Fibroblast of skin of left quadriceps (primary cell): Measurements from ENCODE around the gene ATP6V1A.

ENCODE experiments used
- DNase-seq, 2 experiments: peaks; one replicate each; pipeline ENCODE4 v3.0.0-alpha.2; 2013; ENCODE audit warnings: low read depth in 2 of 2

The ATP6V1A gene

DNA sequence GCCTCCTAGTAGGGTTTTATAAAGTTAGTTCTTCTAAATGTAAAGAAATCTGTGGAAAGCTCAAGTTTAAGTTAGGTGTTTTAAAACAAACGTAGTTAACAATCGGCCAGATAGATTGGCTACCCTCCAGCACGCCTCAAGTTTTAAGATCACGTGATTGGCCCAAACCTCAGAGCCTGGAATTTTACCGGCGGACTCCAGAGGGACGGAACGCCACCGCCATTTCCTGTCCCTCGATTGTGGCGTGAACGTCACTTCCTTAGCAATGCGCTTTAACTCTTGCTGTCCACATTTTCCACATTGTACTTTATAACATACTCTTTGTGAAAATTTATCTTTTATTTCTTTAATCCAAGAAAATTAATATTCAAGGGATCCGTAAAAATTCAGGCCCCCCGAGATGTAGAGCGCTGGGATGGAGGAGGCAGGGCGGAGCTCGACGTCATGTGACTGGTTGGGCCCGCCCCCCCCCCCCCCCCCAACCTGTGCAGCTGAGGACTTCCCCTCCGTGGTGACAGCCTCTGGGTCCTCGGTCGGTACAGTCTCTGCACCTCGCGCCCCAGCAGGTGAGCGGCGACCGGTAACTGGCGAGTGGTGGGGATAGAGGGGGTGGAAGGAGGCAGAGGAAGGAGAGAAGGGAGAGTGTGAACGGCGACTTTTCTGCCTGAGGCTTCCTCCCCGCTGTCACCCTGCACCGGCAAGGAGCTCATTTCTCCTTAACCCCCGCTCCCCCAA, at the start of gene ATP6V1A:
Gene ATP6V1A (plus strand): TSS at position 488 of the 735 bp plus-strand sequence. CDS start 31,719 bp downstream, outside the sequence.
- peak; percentile 86 to 90 for DNase-seq

DNA sequence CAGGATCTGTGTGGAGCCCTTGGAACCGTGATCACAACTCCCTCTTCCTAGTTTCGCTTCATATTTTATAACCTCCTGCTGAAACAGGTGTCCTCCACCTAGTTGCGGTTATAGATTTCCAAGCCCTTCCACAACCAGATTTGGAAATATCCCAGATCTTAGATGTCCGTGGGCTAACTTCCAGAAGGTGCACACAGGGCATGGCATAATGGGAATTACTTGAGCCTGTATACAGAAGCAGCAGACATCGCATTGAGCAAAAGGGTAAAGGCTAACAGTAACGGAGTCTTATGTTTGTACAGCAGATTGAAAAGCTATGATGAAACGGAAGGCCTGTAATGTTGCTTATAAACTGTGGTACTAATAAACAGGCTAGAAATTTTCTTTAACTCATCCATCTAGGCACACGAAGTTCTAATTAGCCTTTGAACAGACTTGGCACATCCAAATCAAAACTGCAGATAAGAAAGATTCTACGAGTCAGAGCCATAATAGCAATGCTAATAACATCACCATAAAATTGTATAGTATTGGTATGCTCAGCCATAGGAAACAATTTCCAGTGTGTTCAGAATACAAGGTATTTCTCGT, 49.2 kb upstream of the ATP6V1A start:
- no peak for DNase-seq

DNA sequence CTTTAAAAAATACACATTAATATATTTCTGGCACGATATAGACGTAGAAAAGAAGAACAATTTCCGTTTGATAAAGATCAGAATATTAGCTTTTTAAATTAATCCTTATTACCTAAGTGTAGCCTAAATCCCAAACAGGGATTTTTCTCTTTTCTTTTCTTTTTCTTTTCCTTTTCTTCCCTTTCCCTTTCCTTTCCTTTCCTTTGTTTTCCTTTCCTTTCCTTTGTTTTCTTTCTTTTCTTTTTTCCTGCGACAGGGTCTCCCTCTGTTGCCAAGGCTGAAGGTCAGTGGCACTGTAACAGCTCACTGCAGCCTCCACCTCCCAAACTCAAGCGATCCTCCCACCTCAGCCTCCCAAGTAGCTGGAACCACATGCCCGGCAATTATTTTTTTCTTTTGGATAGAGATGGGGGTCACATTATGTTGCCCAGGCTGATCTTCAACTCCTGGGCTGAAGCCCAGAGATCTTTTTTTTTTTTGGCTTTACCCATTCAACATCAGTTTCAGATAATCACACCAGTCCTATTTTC, 48.6 kb upstream of the ATP6V1A start:
- DNase-seq = no peak

DNA sequence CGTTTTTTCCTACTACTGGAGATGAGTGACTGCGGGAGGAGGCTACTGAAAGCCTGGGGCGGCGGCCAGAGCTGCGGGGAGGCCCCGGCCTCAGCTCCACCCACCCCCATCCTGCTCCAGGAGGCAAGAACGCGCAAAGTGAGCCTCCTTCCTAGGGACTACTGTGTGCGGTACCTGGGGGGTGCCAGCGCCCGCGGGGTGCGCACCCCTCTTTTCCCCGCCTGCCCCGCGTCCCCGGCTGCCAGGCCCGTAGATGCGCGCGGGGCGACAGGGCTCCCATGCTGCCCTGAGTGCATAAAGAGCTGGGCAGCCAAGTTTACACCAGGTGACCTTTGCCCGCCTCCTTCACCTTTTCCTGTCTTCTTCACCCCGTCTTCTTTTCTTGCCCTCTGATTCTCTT, 47.9 kb upstream of the ATP6V1A start:
- DNase-seq = no peak

DNA sequence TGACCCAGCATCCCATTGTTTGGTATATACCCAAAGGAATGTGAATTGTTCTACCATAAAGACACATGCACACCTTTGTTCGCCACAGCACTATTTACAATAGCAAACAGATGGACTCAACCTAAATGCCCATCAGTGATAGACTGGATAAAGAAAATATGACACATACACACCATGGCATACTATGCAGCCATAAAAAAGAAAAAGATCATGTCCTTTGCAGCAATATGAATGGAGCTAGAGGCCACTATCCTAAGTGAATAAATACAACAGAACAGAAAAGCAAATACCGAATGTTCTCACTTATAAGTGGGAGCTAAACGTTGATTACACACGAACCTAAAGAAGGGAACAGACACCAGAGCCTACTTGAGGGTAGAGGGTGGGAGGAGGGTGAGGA, 39.0 kb upstream of the ATP6V1A start:
- DNase-seq = no peak

DNA sequence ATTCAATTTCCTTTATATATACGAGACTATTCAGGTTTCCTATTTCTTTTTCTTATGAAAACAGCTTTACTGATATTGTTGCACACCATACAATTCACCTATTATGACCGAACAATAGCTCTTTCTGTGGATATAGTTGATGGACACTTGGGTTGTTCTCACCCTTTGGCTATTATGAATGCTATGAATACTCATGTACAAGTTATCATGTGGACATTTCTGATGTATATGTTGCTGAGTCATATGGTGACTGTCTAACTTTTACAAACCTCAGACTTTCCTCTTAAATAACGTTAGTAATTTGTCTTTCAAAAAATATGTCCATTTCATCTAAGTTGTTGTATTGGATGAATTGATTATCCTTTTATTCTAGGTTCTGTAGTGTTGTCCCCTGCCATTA, 34.7 kb upstream of the ATP6V1A start:
- DNase-seq = no peak

DNA sequence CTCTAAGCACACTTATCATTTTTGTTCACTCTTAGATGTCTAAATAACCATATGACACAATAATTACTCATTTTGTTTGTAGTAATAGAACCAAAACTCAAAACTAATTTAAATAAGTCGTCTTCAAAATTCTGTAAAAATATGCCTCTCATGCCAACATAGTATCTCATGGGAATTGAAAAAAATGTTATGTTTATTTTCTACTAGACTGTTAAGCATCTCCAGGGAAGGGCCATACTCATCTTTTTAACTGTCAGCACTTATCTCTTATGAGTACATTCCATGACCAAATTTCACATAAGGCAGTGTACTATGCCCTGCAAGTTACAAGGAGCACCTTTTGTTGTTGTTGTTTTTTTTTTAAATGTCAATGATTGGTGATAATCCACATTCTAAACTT, 32.1 kb upstream of the ATP6V1A start:
- no peak for DNase-seq

DNA sequence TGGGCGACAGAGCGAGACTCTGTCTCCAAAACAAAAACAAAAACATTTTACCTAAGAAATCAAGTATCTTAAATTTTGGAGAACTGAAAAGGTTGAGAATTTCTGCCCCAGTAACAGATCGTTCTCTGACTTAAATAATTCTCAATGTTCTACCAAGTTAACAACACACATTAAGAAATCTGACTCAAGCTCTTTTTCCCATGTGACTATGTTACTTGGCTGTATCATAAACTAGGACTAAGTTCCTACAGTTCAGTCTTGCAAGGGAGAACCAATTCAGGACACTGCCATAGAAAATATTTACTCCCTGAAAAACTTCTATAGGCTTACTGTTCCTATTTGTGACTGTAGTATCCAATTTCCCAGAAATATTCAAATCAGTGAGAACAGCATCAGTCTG, 29.5 kb upstream of the ATP6V1A start:
- no peak for DNase-seq

DNA sequence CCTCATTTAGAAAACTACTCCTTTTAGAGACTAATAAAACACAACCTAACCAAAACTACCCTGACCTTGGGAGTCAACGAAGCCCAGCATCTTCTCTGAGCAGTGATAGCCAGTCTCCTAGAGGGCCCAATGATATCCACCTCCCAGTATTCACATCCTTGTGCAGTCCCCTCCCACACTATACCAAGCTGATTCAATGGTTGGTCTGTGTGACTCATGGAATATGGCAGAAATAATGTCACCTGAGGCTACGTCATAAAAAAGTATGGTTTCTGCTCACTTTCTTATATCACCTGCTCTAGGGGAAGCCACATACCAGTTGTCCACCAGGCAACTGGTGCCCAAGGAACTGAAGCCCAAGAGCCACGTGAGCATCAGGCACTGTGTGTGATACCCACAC, 29.0 kb upstream of the ATP6V1A start:
- DNase-seq = no peak

DNA sequence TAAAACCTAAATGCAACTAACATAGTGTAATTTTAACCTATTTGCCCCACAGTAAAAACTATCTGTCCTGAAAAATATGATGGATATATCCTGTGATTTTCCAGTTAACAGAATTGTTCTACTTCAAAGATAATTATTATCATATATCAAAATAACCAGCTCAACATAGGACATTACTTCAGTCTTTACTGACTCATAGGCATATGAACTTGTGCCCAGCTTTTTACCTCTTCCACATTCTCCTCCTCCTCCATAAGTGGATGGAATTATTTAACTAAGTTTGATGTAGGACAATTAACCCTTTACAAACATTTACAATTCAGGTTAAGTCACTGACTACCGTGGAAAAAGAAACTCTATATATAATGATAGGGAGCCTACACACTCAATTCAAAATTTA, 27.5 kb upstream of the ATP6V1A start:
- no peak for DNase-seq

DNA sequence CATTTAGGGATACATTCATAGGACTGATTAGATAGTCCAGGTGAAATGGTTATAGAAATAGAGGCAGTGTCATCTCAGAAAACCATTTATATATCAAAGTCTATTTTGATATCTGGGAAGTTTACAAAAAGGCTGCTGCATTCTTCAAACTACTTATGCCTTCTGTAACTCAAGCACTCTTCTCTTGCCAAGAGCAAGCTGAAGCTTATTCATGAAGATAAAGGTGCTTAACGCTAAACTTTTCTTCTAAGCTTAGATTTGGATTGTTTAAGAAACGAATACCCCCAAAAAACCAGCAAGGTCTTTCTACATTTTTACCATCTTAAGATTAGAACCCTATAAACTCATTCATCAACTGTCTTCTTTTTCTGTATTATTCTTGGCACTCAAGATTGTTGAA, 27.1 kb upstream of the ATP6V1A start:
- DNase-seq = no peak

DNA sequence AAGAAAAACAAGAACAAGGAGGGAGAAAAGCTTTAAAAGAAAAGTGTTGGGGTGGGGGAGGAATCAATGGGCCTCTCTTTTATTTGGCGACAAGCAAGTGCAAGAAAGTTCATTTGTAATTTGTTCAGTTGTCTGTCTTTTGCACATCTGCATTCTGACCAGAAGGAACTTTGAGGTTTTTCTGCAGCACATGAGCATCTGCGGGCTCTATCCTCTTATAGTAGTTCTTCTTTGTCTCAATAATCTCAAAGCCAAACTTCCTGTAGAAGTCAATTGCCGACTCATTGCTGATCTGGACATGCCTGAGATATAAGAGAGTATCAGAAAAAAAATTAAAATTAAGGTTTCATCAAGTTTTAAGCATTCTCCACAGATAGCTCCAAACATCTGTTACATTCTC, 25.2 kb upstream of the ATP6V1A start:
- DNase-seq = no peak

DNA sequence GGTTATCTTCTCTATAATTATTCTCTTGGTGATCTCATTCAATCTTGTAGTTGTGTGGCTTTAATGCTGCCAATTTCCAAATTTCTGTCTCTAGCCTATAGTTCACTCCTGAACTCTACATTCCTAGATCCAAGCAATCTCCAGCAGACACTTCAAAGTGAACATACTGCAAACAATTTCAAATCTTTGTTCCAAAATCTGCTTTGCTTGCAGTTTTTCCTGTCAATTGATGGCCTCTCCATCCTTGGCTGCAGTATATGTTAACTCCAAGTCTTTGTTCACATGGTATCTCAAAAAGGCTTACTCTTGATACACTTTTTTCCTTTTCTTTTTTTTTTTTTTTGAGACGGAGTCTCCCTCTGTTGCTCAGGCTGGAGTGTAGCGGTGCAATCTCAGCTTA, 18.2 kb upstream of the ATP6V1A start:
- no peak for DNase-seq

DNA sequence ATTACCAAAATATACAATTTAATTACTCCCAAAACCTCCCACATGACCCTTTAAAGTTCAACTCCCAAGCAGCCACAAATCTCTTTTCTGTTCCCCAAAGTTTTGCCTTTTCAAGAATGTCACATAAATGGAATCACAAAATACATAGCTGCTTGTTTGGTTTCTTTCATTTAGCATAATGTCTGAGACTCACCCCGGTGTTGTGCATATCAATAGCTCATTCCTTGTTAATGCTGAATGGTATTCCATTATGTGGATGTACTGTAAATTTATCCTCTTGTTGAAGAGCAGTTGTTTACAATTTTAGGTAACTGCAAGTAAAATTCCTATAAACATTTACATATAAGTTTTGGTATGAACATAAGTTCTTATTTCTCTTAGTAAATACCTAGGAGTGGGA, 16.3 kb upstream of the ATP6V1A start:
- DNase-seq = no peak

DNA sequence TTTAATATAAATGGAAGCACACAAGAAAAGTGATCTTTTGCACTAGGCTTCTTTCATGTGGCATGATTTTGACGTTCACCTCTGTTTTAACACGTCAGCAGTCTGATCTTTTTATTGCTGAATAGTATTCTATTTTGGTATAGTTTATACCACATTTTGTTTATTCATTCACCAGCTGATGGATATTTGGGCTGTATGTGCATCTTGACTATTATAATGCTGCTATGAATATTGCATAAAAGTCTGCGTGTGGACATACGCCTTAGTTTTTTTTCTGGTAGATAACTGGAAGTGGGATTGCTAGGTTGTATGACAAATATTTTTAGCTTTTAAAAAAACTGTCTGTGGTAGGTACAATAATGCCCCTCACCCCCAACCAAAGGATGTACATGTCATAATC, 15.1 kb upstream of the ATP6V1A start:
- no peak for DNase-seq

DNA sequence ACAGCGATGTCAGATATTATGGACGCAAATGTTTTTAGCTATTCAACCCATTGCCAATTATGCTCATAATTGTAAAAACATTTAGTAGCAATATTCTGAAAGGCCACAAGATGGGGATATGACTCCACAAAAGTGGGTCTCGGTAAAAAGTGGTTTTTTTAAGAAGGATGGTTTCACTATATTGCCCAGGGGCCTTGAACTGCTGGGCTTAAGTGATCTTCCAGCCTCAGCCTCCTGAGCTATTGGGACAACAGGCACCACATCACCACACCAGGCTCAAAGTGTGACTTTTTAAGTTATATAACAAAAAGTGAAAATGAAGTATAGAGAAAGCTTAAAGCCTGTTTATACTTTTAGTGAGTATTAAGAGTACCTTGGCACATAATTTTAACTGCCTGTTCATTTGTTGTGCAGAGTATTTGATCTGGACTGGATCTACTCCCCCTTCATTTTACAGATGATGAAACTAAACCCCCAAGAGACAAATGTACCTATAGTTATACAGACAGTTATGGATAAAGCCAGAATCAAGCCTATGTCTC, 10.2 kb upstream of the ATP6V1A start:
- DNase-seq = peak; percentile 57 to 62

DNA sequence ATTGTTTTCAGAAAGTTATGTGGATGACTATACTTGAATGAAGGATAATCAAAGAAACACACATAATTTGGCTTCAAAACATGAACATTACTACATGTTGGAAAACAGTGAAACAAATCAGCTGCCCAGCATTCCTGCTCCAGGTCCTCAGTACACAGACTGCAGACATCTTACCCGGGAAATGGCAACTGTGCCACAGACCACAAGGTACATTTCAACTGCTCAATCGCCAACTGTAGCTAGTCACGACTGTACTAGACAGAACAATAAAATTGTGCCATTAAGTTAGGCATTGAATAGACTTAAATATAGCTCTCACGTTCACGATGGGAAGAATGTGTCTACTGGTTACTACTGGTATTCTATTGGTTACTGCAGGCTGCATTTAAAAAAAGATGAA, 5.7 kb upstream of the ATP6V1A start:
- no peak for DNase-seq

DNA sequence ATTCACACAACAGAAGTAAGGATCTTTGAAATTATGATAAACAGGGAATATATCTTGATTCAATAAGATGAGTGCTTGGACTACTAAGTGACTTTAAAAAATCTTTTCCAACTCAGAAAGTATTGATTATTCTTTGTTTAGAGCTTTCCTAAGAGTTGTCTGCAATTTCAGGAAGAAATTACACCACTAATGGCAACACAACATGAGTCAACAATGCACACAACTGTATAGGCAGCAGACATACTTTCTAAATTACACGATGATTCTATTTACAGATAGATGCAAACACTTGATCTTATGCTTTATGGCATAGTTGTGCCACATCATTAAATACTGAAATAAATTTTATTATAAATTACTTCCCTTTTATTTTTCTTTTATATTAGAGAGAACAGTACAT, 5.2 kb upstream of the ATP6V1A start:
- no peak for DNase-seq

DNA sequence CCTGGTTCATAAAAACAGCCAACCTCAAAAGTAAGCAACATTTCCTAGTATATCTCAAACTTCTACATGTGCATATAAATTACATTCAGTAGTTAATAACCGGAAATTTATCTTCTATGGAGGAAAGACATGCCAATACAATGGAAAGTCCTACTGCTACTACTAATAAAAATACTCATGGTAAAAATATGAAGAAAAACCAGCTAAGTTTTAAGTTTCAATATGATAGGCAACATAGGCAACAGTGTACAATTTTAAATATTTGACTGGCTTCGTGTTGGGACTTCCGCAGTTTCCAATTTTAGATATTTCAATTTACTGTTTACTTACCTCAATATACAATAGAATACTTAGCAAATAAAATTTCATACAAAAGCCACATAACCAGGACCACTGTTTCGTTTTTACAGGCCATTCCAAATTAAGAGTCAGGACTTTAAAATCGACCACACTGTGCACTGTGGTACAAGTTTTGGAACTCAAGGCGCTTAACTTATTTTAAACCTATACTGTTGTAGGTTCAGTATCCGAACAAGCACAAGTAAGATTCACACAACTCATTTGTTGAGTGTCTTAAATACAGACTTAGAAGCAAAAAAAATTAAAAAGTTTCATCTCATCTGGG, 3.7 kb upstream of the ATP6V1A start:
- DNase-seq = no peak

DNA sequence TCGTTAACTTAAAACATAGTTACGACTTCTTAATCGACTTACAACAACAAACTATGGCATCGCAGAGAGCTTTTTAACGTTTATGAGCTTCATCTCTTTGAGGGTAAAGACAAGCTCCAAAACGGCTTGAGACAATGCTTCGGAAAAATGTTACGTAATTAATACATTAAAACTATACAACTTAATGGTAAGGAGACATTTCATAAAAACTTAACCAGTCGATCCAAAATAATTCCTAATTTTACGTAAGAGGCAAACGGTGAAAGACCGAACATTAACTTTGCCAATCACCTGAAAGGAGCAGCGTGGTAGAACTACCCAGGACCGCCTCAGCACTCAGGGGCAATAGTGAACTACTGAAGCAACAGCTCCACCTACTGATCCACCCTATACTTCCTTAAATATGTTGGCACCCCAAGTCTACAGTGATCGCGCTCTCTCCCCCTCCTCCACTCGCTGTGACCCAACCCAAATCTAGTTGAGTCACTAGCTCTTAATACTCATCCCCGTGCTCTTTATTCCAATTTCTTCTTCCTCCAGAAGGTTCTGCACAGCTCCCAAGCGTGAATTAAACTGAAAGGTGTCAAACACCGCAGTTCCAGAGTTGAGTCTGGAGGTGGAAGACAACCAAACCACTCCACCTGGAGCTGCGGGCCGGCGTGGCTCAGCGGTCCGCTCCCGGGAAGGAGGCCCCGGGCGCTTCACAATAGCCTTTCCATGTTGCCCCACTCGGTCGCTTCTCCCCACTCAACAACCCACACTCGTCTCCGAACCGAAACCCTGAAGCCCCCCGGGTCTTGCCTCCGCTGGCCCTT, 1.7 kb upstream of the ATP6V1A start:
- peak; percentile 60 to 61 for DNase-seq

DNA sequence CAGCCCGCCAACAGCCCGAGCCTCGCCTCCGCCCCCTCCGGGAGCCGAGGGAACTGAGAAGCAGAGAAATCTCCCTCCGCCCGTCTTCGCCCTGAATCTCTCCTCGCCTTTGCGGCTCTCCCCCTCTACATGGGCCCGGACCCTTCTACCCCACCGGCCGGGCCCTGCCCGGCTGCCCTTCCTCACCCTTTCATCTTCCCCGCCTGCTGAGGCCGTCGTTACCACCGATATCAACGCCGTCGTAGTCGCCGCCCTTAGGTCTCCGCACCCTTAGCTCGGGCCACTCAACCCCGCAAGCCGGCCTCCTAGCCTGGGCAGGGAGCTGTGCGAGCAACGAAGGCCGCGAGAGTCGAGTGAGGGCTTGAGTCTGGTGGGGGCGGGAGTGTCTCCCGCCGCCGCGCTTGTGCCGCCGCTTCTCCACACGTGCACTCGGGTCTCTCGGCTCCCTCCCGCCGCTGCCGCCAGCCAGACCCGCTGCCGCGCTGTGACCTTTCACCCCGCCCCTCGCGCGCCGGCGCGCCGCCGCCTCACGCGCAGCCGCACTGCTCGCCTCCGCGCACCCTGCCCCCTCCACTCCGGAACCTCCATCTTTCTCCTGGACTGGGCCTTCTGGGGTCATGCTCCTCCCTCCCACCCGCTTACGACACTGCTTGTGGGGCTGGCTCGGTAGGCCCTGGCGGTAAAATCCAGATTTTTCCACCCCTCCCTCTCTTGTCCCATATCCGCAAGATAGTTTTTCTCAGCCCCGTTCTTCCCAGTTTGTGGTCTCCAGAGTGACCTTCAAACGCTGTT, 883 bp upstream of the ATP6V1A start, which contains the start of gene NAA50:
Gene NAA50 (minus strand): TSS at position 494 of the 792 bp plus-strand sequence. CDS start 300 bp downstream, at position 194.
- peak; percentile 85 to 86 for DNase-seq
